ENCODE results near the gene ZKSCAN4. TPM values are rescaled to one million over a fixed set of nuclear protein-coding genes. Genes with fewer than 3 reads are reported as not detected.

ZKSCAN4 gene
- total RNA-seq, 2 experiments from 2014 or later: 0.84 to 1.6 TPM

DNA sequence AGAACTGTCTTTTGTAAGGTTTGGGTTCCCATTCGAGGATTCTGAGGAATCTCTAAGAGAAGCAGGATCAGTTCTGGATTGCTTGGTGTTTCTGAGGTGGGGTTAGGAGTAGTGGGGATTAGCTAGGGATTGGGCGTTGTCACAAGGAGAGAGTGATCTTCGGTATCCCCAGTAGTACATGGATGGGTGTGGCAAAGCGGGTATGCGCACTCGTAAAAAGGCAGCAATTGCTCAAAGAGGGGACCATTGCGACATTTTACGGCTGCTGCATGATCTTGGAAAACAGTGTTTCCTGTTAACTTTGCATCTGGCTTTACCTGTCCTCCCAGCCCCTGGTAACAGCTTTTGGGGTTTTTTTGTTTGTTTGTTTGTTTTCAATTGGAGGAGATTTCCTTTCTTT is 36.6 kb downstream of the ZKSCAN4 start:
- ATAC-seq (ENCODE audit: poor library complexity) (no peak), DNase-seq (no peak)
- CTCF ChIA-PET: no interaction called here
- peaks cover 24% of the 10 kb centered on the region for H3K4me1 ChIP-seq (ENCODE audit: insufficient read depth, low read length)
- Mint-ChIP-seq H3K27ac (no peak overlapping the region), H3K9me3 (no peaks in the 10 kb centered on the region), H3K4me1 (ENCODE audit: low read depth) (peaks cover 23% of the 10 kb centered on the region), H3K36me3 (ENCODE audit: low read depth) (no peaks in the 10 kb centered on the region), H3K4me3 (no peak overlapping the region), H3K27me3 (peaks cover 97% of the 10 kb centered on the region)
- peaks cover 81 to 92% of the 10 kb centered on the region in 2 experiments for H3K27me3 ChIP-seq (ENCODE audit: control insufficient read depth in 1 of 2, insufficient read depth in 2 of 2, low read length in 2 of 2)
- no peaks in the 10 kb centered on the region for H3K36me3 ChIP-seq (ENCODE audit: insufficient read depth, low read length)
- POLR2A ChIA-PET: no interaction called here
- TF ChIP-seq, protein P1, sequence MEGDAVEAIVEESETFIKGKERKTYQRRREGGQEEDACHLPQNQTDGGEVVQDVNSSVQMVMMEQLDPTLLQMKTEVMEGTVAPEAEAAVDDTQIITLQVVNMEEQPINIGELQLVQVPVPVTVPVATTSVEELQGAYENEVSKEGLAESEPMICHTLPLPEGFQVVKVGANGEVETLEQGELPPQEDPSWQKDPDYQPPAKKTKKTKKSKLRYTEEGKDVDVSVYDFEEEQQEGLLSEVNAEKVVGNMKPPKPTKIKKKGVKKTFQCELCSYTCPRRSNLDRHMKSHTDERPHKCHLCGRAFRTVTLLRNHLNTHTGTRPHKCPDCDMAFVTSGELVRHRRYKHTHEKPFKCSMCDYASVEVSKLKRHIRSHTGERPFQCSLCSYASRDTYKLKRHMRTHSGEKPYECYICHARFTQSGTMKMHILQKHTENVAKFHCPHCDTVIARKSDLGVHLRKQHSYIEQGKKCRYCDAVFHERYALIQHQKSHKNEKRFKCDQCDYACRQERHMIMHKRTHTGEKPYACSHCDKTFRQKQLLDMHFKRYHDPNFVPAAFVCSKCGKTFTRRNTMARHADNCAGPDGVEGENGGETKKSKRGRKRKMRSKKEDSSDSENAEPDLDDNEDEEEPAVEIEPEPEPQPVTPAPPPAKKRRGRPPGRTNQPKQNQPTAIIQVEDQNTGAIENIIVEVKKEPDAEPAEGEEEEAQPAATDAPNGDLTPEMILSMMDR (IDR thresholded peaks at IDR 0.05): no peak
- no peak overlapping the region for H3K27ac ChIP-seq (ENCODE audit: low read depth in 1 of 2, low read length in 2 of 2)
- intact Hi-C loops (cut with DNase I, micrococcal nuclease): no loop called here
- peaks cover 0 to 34% of the 10 kb centered on the region in 2 experiments for H3K9me3 ChIP-seq (ENCODE audit: control insufficient read depth in 1 of 2, insufficient read depth in 1 of 2, low read length in 2 of 2)
- no peak overlapping the region for H3K4me3 ChIP-seq (ENCODE audit: low read length)

DNA sequence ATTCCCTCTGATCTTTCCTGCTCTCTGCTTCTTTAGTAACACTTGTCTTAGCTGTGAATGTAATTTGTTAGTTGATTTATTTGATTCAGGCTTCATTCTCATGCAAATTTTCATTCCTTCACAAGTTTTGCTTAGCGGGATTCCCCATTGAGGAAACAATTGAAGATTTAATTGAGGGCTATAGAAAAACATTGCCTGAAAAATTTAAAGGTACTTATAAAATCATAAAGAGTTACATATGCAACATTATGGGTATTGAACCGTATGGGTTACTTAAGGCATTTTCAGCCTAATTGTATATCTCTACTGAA is 38.9 kb downstream of the ZKSCAN4 start:
- intact Hi-C loops (cut with DNase I, micrococcal nuclease): no loop called here
- no peaks in the 10 kb centered on the region for H3K9me3 Mint-ChIP-seq
- ATAC-seq (ENCODE audit: poor library complexity): no peak
- H3K27ac Mint-ChIP-seq: no peak overlapping the region
- Histone ChIP-seq H3K27me3 (ENCODE audit: control insufficient read depth in 1 of 2, insufficient read depth in 2 of 2, low read length in 2 of 2) (peaks cover 79 to 93% of the 10 kb centered on the region in 2 experiments), H3K27ac (ENCODE audit: low read depth in 1 of 2, low read length in 2 of 2) (no peak overlapping the region), H3K4me1 (ENCODE audit: insufficient read depth, low read length) (peaks cover 17% of the 10 kb centered on the region), H3K36me3 (ENCODE audit: insufficient read depth, low read length) (no peaks in the 10 kb centered on the region), H3K4me3 (ENCODE audit: low read length) (no peak overlapping the region), H3K9me3 (ENCODE audit: control insufficient read depth in 1 of 2, insufficient read depth in 1 of 2, low read length in 2 of 2) (peaks cover 0 to 28% of the 10 kb centered on the region in 2 experiments)
- peaks cover 96% of the 10 kb centered on the region for H3K27me3 Mint-ChIP-seq
- H3K36me3 Mint-ChIP-seq (ENCODE audit: low read depth): no peaks in the 10 kb centered on the region
- H3K4me3 Mint-ChIP-seq: no peak overlapping the region
- TF ChIP-seq, protein P1 (IDR thresholded peaks at IDR 0.05): no peak
- peaks cover 15% of the 10 kb centered on the region for H3K4me1 Mint-ChIP-seq (ENCODE audit: low read depth)
- POLR2A ChIA-PET: no interaction called here
- DNase-seq: no peak
- CTCF ChIA-PET: interaction anchor here (1.1 kb wide), 1 partner anchor 8 kb away, joined by 5 read pairs; no protein-coding TSS in a partner anchor

DNA sequence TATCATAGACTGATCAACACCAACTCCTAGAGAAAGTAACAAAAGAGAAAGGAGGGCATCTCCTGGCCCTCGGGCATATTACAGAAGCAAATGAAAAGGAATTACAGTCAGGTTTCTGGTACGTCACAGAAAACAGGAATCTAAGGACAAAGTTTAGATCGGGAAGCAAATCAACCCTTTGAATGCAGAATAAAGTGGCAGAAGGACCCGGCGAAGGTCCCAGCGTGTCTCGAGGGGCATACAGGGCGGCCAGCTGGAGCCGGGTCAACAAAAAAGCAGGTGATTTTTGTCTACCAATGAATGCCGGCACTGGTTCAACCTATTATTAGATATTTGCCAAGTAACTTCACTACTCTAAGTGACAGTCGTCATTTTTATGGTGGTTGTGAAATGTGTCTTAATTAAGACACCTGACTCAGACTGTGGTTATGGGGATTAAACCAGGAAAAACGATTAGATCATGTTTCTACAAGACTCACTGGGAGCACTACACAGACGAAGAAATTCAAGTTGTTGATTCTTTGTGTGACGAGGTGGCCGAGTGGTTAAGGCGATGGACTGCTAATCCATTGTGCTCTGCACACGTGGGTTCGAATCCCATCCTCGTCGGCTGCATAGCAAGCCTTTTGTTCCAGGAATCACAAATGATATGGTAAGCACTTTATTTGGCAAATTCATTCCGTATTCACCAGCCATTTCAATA is 39.4 kb downstream of the ZKSCAN4 start:
- ATAC-seq (ENCODE audit: poor library complexity): no peak
- Histone ChIP-seq H3K27ac (ENCODE audit: low read depth in 1 of 2, low read length in 2 of 2) (no peak overlapping the region), H3K4me1 (ENCODE audit: insufficient read depth, low read length) (peaks cover 21% of the 10 kb centered on the region), H3K4me3 (ENCODE audit: low read length) (no peak overlapping the region), H3K9me3 (ENCODE audit: control insufficient read depth in 1 of 2, insufficient read depth in 1 of 2, low read length in 2 of 2) (peaks cover 0 to 29% of the 10 kb centered on the region in 2 experiments), H3K36me3 (ENCODE audit: insufficient read depth, low read length) (no peaks in the 10 kb centered on the region), H3K27me3 (ENCODE audit: control insufficient read depth in 1 of 2, insufficient read depth in 2 of 2, low read length in 2 of 2) (peaks cover 79 to 93% of the 10 kb centered on the region in 2 experiments)
- H3K4me3 Mint-ChIP-seq: no peak overlapping the region
- no peaks in the 10 kb centered on the region for H3K9me3 Mint-ChIP-seq
- peaks cover 15% of the 10 kb centered on the region for H3K4me1 Mint-ChIP-seq (ENCODE audit: low read depth)
- ChIA-PET POLR2A (no interaction called here), CTCF (interaction anchor here (1.1 kb wide), 1 partner anchor 8 kb away, joined by 5 read pairs; no protein-coding TSS in a partner anchor)
- no peak overlapping the region for H3K27ac Mint-ChIP-seq
- intact Hi-C loops (cut with DNase I, micrococcal nuclease): no loop called here
- no peaks in the 10 kb centered on the region for H3K36me3 Mint-ChIP-seq (ENCODE audit: low read depth)
- DNase-seq: peak in 3 of 14 experiments; percentile 13 to 26 (median 13)
- TF ChIP-seq, protein P1 (IDR thresholded peaks at IDR 0.05): no peak
- peaks cover 96% of the 10 kb centered on the region for H3K27me3 Mint-ChIP-seq

Measured in CD4-positive, alpha-beta T cell (primary cell).